T follicular helper cell (primary cell): ENCODE data around the gene ZNF536.
"Not testable (repeated sequence)": the region's sequence is repeated elsewhere in the genome, so short reads cannot be mapped to it uniquely, and the experiment has no call there.

Source experiments
- DNase-seq: peaks from one replicate; pipeline ENCODE4 v3.0.0-alpha.2; 2020; ENCODE audit warnings: low read depth

ZNF536 gene

GRCh38 chr19:30486250-30486649 lies 114.1 kb downstream of the ZNF536 start:
- not testable (repeated sequence) for DNase-seq

GRCh38 chr19:30487178-30487577 lies 115.0 kb downstream of the ZNF536 start:
- DNase-seq, result no peak

GRCh38 chr19:30488191-30488590 lies 116.0 kb downstream of the ZNF536 start:
- no peak for DNase-seq

GRCh38 chr19:30490760-30491159 lies 118.6 kb downstream of the ZNF536 start:
- DNase-seq, result no peak

- DNase-seq, result no peak
Measured at GRCh38 chr19:30492586-30493270, 120.5 kb downstream of the ZNF536 start.

GRCh38 chr19:30497034-30497433 lies 124.8 kb downstream of the ZNF536 start:
- DNase-seq, result no peak

- DNase-seq, result not testable (repeated sequence)
Measured at GRCh38 chr19:30498085-30498484, 125.9 kb downstream of the ZNF536 start.

GRCh38 chr19:30498707-30499106 lies 126.5 kb downstream of the ZNF536 start:
- DNase-seq, result no peak

- no peak for DNase-seq
Measured at GRCh38 chr19:30504272-30504671, 132.1 kb downstream of the ZNF536 start.

- DNase-seq, result no peak
Measured at GRCh38 chr19:30512176-30513081, 140.2 kb downstream of the ZNF536 start.

- DNase-seq, result no peak
Measured at GRCh38 chr19:30513082-30513411, 140.9 kb downstream of the ZNF536 start.

GRCh38 chr19:30516111-30516510 lies 143.9 kb downstream of the ZNF536 start:
- no peak for DNase-seq

- no peak for DNase-seq
Measured at GRCh38 chr19:30516531-30516930, 144.3 kb downstream of the ZNF536 start.

- no peak for DNase-seq
Measured at GRCh38 chr19:30518965-30519606, 146.9 kb downstream of the ZNF536 start.

- DNase-seq, result no peak
Measured at GRCh38 chr19:30519607-30520205, 147.5 kb downstream of the ZNF536 start.

GRCh38 chr19:30520735-30521479 lies 148.7 kb downstream of the ZNF536 start:
- no peak for DNase-seq

- no peak for DNase-seq
Measured at GRCh38 chr19:30521937-30522336, 149.8 kb downstream of the ZNF536 start.

GRCh38 chr19:30522341-30522740 lies 150.2 kb downstream of the ZNF536 start:
- DNase-seq, result no peak

GRCh38 chr19:30523791-30524190 lies 151.6 kb downstream of the ZNF536 start:
- DNase-seq, result no peak

GRCh38 chr19:30525383-30525782 lies 153.2 kb downstream of the ZNF536 start:
- no peak for DNase-seq

- no peak for DNase-seq
Measured at GRCh38 chr19:30528919-30529318, 156.7 kb downstream of the ZNF536 start.

GRCh38 chr19:30529876-30530275 lies 157.7 kb downstream of the ZNF536 start:
- no peak for DNase-seq
